ENCODE measurements around the gene SPAG16.

SPAG16 gene

GRCh38 chr2:213490087-213490486, 205.8 kb downstream of the SPAG16 start:
- H3K27me3 ChIP-seq (ENCODE audit: insufficient read depth, low read length), result no peaks in the 10 kb centered on the region
- H3K4me1 ChIP-seq (ENCODE audit: insufficient read depth, low read length), result no peaks in the 10 kb centered on the region
- no peak overlapping the region for H3K9ac ChIP-seq (ENCODE audit: low read depth, low read length)
- no peak overlapping the region for H3K27ac ChIP-seq (ENCODE audit: low read length)
- no peak overlapping the region for H3K4me3 ChIP-seq (ENCODE audit: low read length)
- H3K36me3 ChIP-seq (ENCODE audit: insufficient read depth, low read depth, low read length), result no peaks in the 10 kb centered on the region
- H3K9me3 ChIP-seq (ENCODE audit: insufficient read depth, low read depth, low read length), result no peaks in the 10 kb centered on the region

- Histone ChIP-seq H3K36me3 (ENCODE audit: insufficient read depth, low read depth, low read length) (no peaks in the 10 kb centered on the region), H3K9me3 (ENCODE audit: insufficient read depth, low read depth, low read length) (no peaks in the 10 kb centered on the region), H3K9ac (ENCODE audit: low read depth, low read length) (no peak overlapping the region), H3K4me1 (ENCODE audit: insufficient read depth, low read length) (no peaks in the 10 kb centered on the region), H3K27ac (ENCODE audit: low read length) (no peak overlapping the region), H3K27me3 (ENCODE audit: insufficient read depth, low read length) (no peaks in the 10 kb centered on the region), H3K4me3 (ENCODE audit: low read length) (no peak overlapping the region)
These were observed 207.1 kb downstream of the SPAG16 start for GRCh38 chr2:213491376-213491775.

GRCh38 chr2:213496226-213496625, 212.0 kb downstream of the SPAG16 start:
- H3K36me3 ChIP-seq (ENCODE audit: insufficient read depth, low read depth, low read length), result no peaks in the 10 kb centered on the region
- H3K27me3 ChIP-seq (ENCODE audit: insufficient read depth, low read length), result no peaks in the 10 kb centered on the region
- H3K27ac ChIP-seq (ENCODE audit: low read length), result no peak overlapping the region
- no peak overlapping the region for H3K9ac ChIP-seq (ENCODE audit: low read depth, low read length)
- H3K4me3 ChIP-seq (ENCODE audit: low read length), result no peak overlapping the region
- no peaks in the 10 kb centered on the region for H3K9me3 ChIP-seq (ENCODE audit: insufficient read depth, low read depth, low read length)
- no peaks in the 10 kb centered on the region for H3K4me1 ChIP-seq (ENCODE audit: insufficient read depth, low read length)

- no peak overlapping the region for H3K9ac ChIP-seq (ENCODE audit: low read depth, low read length)
- H3K36me3 ChIP-seq (ENCODE audit: insufficient read depth, low read depth, low read length), result no peaks in the 10 kb centered on the region
- no peaks in the 10 kb centered on the region for H3K27me3 ChIP-seq (ENCODE audit: insufficient read depth, low read length)
- H3K4me1 ChIP-seq (ENCODE audit: insufficient read depth, low read length), result no peaks in the 10 kb centered on the region
- no peak overlapping the region for H3K27ac ChIP-seq (ENCODE audit: low read length)
- H3K9me3 ChIP-seq (ENCODE audit: insufficient read depth, low read depth, low read length), result no peaks in the 10 kb centered on the region
- H3K4me3 ChIP-seq (ENCODE audit: low read length), result no peak overlapping the region
These were observed 216.6 kb downstream of the SPAG16 start for GRCh38 chr2:213500881-213501280.

- Histone ChIP-seq H3K27ac (ENCODE audit: low read length) (no peak overlapping the region), H3K27me3 (ENCODE audit: insufficient read depth, low read length) (no peaks in the 10 kb centered on the region), H3K4me3 (ENCODE audit: low read length) (no peak overlapping the region), H3K9me3 (ENCODE audit: insufficient read depth, low read depth, low read length) (peaks cover 22% of the 10 kb centered on the region), H3K36me3 (ENCODE audit: insufficient read depth, low read depth, low read length) (no peaks in the 10 kb centered on the region), H3K4me1 (ENCODE audit: insufficient read depth, low read length) (no peaks in the 10 kb centered on the region), H3K9ac (ENCODE audit: low read depth, low read length) (no peak overlapping the region)
These were observed 239.9 kb downstream of the SPAG16 start for GRCh38 chr2:213524164-213524563.

GRCh38 chr2:213537579-213537978, 253.3 kb downstream of the SPAG16 start:
- H3K27me3 ChIP-seq (ENCODE audit: insufficient read depth, low read length), result no peaks in the 10 kb centered on the region
- H3K9me3 ChIP-seq (ENCODE audit: insufficient read depth, low read depth, low read length), result no peaks in the 10 kb centered on the region
- H3K9ac ChIP-seq (ENCODE audit: low read depth, low read length), result no peak overlapping the region
- H3K4me3 ChIP-seq (ENCODE audit: low read length), result no peak overlapping the region
- no peaks in the 10 kb centered on the region for H3K36me3 ChIP-seq (ENCODE audit: insufficient read depth, low read depth, low read length)
- H3K27ac ChIP-seq (ENCODE audit: low read length), result no peak overlapping the region
- H3K4me1 ChIP-seq (ENCODE audit: insufficient read depth, low read length), result no peaks in the 10 kb centered on the region

GRCh38 chr2:213544940-213545339, 260.7 kb downstream of the SPAG16 start:
- Histone ChIP-seq H3K9ac (ENCODE audit: low read depth, low read length) (no peak overlapping the region), H3K27me3 (ENCODE audit: insufficient read depth, low read length) (no peaks in the 10 kb centered on the region), H3K9me3 (ENCODE audit: insufficient read depth, low read depth, low read length) (no peaks in the 10 kb centered on the region), H3K4me1 (ENCODE audit: insufficient read depth, low read length) (no peaks in the 10 kb centered on the region), H3K36me3 (ENCODE audit: insufficient read depth, low read depth, low read length) (no peaks in the 10 kb centered on the region), H3K4me3 (ENCODE audit: low read length) (no peak overlapping the region), H3K27ac (ENCODE audit: low read length) (no peak overlapping the region)

GRCh38 chr2:213545481-213545880, 261.2 kb downstream of the SPAG16 start:
- Histone ChIP-seq H3K27ac (ENCODE audit: low read length) (no peak overlapping the region), H3K9ac (ENCODE audit: low read depth, low read length) (no peak overlapping the region), H3K4me1 (ENCODE audit: insufficient read depth, low read length) (no peaks in the 10 kb centered on the region), H3K36me3 (ENCODE audit: insufficient read depth, low read depth, low read length) (no peaks in the 10 kb centered on the region), H3K9me3 (ENCODE audit: insufficient read depth, low read depth, low read length) (no peaks in the 10 kb centered on the region), H3K4me3 (ENCODE audit: low read length) (no peak overlapping the region), H3K27me3 (ENCODE audit: insufficient read depth, low read length) (no peaks in the 10 kb centered on the region)

- no peaks in the 10 kb centered on the region for H3K36me3 ChIP-seq (ENCODE audit: insufficient read depth, low read depth, low read length)
- H3K4me1 ChIP-seq (ENCODE audit: insufficient read depth, low read length), result no peaks in the 10 kb centered on the region
- H3K27ac ChIP-seq (ENCODE audit: low read length), result no peak overlapping the region
- H3K9me3 ChIP-seq (ENCODE audit: insufficient read depth, low read depth, low read length), result no peaks in the 10 kb centered on the region
- H3K4me3 ChIP-seq (ENCODE audit: low read length), result no peak overlapping the region
- no peaks in the 10 kb centered on the region for H3K27me3 ChIP-seq (ENCODE audit: insufficient read depth, low read length)
- H3K9ac ChIP-seq (ENCODE audit: low read depth, low read length), result no peak overlapping the region
These were observed 261.8 kb downstream of the SPAG16 start for GRCh38 chr2:213545964-213546475.

GRCh38 chr2:213551526-213551925, 267.3 kb downstream of the SPAG16 start:
- Histone ChIP-seq H3K4me3 (ENCODE audit: low read length) (no peak overlapping the region), H3K9ac (ENCODE audit: low read depth, low read length) (no peak overlapping the region), H3K36me3 (ENCODE audit: insufficient read depth, low read depth, low read length) (no peaks in the 10 kb centered on the region), H3K4me1 (ENCODE audit: insufficient read depth, low read length) (no peaks in the 10 kb centered on the region), H3K27me3 (ENCODE audit: insufficient read depth, low read length) (no peaks in the 10 kb centered on the region), H3K27ac (ENCODE audit: low read length) (no peak overlapping the region), H3K9me3 (ENCODE audit: insufficient read depth, low read depth, low read length) (no peaks in the 10 kb centered on the region)

GRCh38 chr2:213559053-213559452, 274.8 kb downstream of the SPAG16 start:
- Histone ChIP-seq H3K9me3 (ENCODE audit: insufficient read depth, low read depth, low read length) (no peaks in the 10 kb centered on the region), H3K4me1 (ENCODE audit: insufficient read depth, low read length) (no peaks in the 10 kb centered on the region), H3K27ac (ENCODE audit: low read length) (no peak overlapping the region), H3K27me3 (ENCODE audit: insufficient read depth, low read length) (no peaks in the 10 kb centered on the region), H3K9ac (ENCODE audit: low read depth, low read length) (no peak overlapping the region), H3K36me3 (ENCODE audit: insufficient read depth, low read depth, low read length) (no peaks in the 10 kb centered on the region), H3K4me3 (ENCODE audit: low read length) (no peak overlapping the region)

GRCh38 chr2:213561759-213562158, 277.5 kb downstream of the SPAG16 start:
- H3K4me1 ChIP-seq (ENCODE audit: insufficient read depth, low read length), result no peaks in the 10 kb centered on the region
- no peaks in the 10 kb centered on the region for H3K36me3 ChIP-seq (ENCODE audit: insufficient read depth, low read depth, low read length)
- no peak overlapping the region for H3K9ac ChIP-seq (ENCODE audit: low read depth, low read length)
- no peaks in the 10 kb centered on the region for H3K9me3 ChIP-seq (ENCODE audit: insufficient read depth, low read depth, low read length)
- no peaks in the 10 kb centered on the region for H3K27me3 ChIP-seq (ENCODE audit: insufficient read depth, low read length)
- no peak overlapping the region for H3K4me3 ChIP-seq (ENCODE audit: low read length)
- no peak overlapping the region for H3K27ac ChIP-seq (ENCODE audit: low read length)

Measured in iPS-20b (cell line).